Lung microvascular endothelial cell (primary cell): Measurements from ENCODE around the gene LGSN. TPM values are rescaled to one million over a fixed set of nuclear protein-coding genes. Genes with fewer than 3 reads are reported as not detected.
A peak's percentile ranks its signal among the peaks of the same experiment; 100 is the strongest.
"Not testable (repeated sequence)": the region's sequence is repeated elsewhere in the genome, so short reads cannot be mapped to it uniquely, and the experiment has no call there.

ENCODE experiments used
- DNase-seq, 2 donors: peaks; one replicate each; pipeline versions ENCODE4 v3.0.0 to v3.0.0-alpha.2; 2010; ENCODE audit warnings: low read depth in 2 of 2
- total RNA-seq: library from RNA; depleted of rRNA; stranded (reverse); fragments of >200 nt; gene quantifications from 2 replicates; pipeline ENCODE4 v1.2.1, GENCODE V29; 2014

The LGSN gene
- total RNA-seq, 1 donor from 2014 or later, result not detected

DNA sequence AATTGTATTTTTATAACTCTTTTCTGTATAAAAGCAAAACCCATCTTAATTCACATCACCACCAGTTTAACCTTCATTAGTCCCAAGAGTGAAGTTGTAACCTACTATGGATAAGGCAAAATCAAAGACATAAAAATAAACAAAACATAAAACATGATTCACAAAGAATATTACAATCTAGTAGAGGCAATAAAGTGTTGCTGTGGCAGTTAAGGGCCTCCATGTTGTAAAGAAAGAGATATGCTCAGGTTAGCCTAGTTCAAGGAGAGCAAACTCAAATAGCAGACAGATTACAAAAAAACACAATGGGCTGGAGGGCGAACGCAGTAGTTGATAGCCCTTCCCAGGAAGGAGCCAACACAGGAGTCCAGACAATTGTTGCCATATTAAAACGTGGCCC, 13.4 kb downstream of the LGSN start:
- DNase-seq, result no peak

DNA sequence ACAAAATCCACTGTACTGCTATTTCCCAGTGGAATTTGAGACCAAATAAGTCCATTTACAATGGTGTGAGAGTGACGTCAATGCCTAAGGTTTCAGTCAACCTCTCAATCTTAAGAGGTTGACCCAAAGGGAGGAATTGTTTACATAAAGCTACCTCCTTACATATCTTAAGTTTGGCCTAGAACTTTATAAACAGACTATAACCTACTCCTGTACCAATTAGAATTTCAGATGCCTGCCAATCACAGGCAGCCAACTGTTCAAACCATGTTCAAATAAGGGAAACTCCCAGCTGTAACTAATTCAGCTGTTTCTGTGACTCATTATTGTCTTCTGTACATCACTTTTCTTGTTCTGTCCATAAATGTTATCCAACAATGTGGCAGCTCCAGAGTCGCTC, 14.5 kb downstream of the LGSN start:
- no peak for DNase-seq

DNA sequence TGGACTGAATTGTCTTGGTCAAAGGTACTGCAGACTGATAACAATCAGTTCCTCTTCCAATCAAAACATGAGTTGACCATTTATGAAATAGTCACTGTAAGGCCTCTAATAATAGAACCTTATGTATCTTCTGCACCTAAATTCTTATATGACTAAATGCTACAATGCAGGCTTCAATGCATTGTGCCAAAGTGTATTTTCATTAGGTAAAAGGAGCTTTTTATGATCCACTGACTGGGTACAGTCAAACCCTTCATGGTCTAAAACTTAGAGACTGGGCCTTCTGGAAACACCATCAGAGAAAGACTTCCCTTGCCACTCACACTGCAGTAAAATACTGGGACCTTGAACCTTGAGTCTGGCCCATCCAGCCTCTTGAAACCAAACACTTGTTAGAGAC, 16.3 kb downstream of the LGSN start:
- DNase-seq, result no peak

DNA sequence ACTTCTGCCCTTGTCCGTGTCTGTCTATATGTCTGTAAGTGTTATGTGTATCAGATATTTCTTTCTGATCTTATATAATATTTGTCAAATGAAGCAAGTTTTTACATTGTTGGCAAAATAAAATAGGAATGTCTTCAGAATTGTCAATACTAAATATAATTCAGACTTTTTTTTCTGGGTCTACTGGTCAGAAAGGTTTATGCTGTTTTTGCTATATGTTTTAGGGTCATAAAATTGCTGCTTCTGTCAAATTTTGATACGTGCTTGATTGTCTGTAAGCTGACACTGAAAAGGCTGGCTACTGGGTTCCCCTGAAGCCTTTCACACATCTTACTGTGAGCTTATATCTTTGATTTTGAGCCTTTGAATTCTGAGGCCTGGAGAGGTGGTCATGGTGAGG, 20.1 kb downstream of the LGSN start:
- no peak for DNase-seq

DNA sequence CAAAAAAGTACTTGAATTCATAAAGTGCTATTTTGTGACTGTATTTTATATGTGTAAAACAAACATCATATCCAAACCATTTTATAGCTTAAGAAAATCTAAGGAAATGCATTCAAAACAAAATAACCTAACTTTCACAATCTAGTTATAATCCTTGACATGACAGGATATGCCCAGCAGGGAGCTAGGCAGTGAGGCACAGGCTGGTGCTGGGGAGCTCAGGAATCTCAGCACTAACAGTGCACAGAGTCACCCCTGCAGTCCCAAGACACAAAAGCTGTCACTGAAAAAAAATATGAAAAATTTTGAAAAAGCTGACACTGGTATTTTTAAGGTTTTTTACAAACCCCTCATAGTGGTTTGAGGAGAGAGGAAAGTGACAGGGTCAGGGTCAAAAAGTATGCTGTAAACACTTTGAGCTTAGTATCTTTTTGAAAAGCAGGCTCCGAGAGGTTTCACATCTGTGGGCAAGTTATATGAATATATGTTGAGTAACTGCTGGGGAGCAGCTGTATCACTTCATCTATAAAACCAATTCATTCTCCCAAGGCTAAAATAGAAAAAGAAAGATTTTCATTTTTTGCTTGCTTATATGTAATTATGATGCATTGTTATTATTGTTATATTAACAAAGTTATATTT, 24.1 kb downstream of the LGSN start:
- no peak for DNase-seq

DNA sequence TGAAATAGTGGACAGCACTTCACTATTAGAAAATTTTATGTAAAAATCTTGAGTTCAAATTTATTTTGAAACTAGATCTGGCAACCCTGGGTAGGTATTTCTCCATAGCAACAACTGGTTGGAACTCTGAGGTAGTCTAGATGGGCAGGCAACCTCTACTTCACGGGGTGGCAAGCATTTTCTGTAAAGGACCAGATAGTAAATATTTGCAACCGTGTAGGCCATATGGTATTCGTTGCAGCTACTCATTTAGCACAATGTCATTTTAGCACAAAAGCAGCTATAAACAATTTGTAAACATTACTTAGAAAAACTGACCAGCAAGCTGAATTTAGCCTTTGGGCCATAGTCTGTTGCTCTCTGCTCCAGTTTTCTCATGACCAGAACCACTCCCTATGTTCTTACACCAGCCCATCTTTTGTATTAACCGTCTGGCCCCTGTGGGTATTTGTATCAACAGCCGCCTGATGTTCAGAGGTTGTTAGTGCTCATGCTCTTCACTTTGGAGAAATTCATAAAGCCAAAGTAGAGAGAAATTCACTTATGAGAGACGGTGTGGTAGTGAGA, 29.2 kb downstream of the LGSN start:
- DNase-seq, result no peak

DNA sequence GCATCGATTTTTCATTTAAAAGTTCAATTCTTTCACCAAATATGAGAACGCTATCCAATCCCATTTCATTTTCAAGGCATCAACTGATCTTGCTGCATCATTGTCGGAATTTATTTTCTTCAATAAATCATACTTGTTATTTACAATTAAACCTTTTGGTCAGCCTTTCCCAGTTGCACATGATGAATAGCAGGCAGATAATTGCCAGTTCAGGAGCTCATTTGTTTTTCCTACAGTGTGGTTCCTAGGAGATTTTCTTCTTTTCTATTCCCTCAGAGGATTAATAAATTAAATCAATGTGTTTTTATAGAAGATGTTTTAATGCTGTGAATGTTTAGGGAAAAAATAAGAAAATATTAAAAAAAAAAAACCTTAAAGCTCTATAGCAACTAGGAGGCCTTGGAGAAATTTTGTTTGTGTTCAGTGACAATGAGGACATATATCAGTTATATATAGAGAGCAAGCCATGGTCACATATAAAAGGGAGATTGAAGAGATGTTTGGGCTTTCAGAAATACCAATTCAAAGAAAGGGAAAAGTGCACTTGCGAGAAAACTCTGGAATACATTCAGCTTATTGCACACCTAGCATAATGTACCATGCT, 30.4 kb downstream of the LGSN start:
- DNase-seq, result no peak

DNA sequence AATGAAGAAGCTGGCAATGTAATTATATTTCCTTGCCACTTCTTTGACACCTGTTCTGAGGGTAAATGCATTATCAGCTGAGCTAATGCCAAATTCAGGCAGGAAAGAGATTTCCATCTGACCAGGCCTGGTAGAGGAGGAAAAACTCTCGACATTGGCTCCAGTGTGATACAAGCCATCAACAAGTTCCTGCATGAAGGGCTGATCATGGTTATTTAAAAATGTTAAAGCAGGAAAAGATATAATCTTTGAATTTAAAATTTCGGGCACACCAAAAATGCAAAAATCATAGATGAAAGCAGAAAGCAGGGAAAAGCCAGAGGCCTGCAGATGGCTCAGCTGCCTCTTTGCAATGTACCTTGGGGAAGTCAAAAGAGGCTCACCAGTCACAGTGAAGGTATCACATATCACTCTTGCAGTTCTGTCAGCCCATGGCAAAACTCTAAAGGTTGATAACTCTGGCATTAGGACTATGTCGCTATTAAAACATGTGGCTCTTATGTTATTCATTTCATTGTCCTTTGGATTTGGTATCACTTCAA, 39.1 kb downstream of the LGSN start:
- DNase-seq, result no peak

DNA sequence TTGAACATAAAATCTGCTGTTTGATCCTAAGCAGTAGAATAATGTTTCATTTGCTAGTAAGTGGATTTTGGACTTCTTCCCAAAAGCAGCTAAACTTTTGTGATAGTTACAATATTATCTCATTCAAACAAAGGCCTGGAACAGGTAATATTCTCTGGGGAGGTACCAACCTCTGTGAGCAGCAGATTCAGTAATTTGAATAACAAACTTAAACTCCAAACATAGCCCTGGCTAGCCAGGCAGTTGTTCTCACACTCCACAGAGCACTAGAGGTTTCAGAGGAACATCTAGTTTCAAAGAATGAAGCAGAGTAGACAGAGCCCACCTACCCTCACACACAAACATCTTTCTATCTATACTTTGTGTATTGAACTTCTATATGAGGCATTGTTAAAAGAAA, 40.9 kb downstream of the LGSN start:
- no peak for DNase-seq

DNA sequence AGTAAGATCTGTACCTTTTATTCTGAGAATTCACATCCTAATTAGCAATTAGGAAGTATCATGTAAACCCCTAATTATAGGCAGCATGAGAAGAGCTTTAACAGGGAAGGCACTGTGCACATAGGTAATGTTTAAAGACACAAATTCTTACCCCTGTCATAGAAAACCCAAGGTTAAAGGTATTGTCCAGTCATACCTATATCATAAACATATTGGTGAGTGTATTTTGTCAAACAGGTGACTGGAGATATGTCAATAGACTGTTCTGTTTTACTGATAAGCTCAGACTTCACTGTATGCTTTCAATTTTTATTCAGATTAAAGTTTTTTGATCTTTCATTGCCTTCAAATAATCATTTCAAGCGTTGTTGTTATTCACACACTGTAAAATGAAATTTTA, 43.8 kb downstream of the LGSN start:
- no peak for DNase-seq

DNA sequence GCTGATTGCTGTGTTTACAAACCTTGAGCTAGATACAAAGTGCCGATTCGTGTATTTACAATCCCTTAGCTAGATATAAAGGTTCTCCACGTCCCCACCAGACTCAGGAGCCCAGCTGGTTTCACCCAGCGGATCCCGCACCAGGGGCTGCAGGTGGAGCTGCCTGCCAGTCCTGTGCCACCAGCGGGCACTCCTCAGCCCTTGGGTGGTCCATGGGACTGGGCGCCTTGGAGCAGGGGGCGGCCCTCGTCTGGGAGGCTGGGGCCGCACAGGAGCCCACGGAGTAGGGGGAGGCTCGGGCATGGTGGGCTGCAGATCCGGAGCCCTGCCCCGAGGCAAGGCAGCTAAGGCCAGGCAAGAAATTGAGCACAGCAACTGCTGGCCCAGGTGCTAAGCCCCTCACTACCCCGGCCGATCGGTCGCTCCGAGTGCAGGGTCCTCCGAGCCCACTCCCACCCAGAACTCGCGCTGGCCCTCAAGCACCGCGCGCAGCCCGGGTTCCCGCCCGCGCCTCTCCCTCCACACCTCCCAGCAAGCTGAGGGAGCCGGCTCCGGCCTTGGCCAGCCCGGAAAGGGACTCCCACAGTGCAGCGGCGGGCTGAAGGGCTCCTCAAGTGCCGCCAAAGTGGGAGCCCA, 44.9 kb downstream of the LGSN start:
- not testable (repeated sequence) for DNase-seq

DNA sequence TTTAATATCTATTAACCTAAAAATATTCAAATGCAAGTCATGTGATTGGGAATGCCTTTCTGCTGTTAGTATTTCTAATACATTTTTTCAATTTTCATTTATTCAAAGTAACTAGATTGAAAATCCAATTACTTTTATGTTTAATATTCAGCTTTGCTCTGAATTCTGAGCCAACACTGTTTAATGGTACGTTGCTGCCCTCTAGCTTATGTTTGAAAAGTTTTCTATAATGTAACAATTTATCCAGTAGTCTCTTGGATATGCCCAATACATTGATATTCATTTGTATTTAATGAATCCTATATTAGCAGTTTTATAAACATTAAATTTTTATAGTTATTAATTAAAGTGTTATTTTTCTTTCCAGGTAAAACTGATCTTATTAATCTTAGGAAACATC, 47.4 kb downstream of the LGSN start:
- peak; percentile 26 to 58 for DNase-seq

DNA sequence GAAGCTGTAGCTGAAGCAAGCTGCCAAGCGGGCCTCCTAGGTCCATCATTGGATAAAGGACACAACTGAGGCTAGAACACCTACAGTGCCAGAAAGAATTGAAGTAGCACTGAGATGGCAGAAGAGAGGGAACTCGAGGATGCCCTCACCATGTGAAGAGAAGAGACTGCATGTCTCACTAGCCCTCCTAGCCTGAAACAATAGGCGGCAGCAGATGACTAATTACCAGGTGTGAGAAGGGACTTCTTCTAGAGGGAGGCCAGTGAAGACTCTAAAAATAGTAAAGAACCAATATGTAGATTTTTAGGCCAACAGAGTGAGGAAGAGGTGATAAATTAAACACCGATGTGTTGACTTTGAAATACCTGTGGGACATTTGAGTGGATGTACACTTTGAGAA, 50.3 kb downstream of the LGSN start:
- no peak for DNase-seq

DNA sequence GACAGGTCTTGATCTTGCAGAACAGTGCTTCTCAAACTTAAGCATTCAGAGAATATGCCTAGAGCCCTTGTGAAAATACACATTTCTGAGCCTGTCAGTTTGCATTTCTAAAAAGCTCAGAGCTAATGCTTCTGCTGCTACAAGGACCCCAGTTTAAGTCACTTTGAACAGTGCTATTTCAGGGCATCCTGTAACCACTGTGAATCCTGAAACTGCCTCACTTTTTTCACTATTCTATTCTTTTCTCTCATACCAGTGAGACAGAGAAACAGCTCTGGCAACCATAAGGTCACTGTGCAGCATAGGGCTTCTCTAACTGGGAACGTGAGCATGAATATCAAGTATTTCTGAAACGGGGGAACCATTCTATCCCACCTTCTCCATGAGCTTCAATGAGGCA, 51.2 kb downstream of the LGSN start:
- DNase-seq, result no peak

DNA sequence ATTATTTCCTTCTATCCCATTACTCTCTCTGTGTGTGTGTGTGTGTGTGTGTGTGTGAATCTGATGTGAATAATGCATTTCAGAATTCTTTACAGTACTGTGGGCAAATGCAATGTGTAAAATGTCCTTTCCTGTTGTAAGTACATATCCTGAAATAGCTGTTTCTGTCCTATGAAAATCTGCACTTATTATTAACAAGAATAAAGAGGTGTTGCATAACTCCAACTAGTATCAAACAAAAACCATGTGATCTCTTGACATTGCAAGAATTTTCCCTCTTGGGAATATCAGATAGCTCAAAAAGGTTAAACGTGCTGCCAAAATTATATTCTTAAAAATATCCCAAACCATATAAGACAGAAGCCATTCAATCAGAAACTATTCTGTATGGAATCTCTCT, 52.0 kb downstream of the LGSN start:
- DNase-seq, result no peak

DNA sequence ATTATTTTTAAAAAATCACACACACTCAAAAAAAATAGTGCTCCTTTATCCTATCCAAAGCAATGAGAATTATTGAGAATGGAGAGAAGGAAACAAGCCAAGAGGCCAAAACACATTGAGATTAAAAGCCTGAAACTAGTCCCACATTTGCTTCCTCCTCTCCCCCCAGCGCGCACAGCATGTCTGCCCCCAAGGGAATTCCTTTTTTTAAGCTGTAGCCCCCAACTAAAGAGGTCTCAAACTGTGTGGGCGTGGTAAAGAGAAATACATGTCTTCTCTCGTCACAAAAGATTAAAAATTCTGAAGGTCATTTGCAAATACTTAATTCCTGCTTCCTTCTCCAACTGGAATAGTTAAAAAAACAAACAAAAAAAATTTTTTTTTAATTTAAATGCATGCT, 52.7 kb downstream of the LGSN start:
- DNase-seq, result no peak

DNA sequence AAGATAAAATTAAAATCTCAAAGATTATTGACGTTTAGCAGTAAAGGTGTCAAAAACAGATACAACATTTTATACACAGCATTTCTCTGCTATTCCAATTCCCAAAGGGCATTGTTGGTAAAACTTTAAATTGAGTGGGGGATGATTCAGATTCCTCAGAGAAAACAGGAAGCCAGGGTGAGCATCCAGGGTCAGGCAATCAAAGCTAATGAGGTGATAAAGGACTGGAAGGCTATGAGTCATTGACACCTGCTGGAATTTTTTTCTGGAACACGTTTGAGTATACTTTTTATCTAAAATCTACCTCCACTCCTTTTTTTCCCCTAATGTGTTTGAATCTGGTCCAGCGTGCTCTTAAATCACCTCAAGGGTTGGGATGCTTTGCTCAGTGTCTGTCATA, 56.3 kb downstream of the LGSN start:
- no peak for DNase-seq

DNA sequence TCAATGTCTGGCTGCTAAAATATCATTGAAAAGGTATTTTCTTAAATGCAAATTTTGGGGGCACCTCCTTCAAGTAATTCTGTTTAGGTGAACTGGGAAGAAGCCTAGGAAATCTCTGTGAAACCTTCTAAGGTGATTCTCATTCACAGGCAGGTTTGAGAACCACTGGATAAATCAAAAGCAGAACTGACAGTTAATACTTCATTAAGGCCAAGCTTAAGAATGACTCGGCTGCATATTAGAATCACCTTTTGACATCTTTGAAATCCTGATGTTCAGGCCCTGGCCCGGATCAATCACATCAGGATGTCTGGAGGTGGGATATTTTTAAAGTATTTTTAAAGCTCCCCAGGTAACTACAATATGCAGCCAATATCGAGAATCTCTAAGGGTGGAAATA, 58.0 kb downstream of the LGSN start:
- DNase-seq, result no peak

DNA sequence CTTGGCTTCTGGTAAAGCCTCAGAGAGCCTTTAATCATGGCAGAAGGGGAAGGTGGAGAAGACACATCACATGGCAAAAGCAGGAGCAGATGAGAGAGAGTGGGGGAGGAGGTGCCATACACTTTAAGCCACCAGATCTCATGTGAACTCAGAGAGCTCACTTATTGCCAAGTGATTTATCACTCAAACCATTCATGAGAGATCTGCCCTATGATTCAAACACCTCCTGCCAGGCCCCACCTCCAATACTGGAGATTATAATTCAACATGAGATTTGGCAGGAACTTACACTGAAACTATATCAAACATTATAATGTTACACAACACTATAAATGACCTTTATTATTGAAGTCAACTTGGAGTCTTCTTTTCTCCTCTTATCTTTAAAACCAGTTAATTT, 60.6 kb downstream of the LGSN start:
- DNase-seq, result no peak

DNA sequence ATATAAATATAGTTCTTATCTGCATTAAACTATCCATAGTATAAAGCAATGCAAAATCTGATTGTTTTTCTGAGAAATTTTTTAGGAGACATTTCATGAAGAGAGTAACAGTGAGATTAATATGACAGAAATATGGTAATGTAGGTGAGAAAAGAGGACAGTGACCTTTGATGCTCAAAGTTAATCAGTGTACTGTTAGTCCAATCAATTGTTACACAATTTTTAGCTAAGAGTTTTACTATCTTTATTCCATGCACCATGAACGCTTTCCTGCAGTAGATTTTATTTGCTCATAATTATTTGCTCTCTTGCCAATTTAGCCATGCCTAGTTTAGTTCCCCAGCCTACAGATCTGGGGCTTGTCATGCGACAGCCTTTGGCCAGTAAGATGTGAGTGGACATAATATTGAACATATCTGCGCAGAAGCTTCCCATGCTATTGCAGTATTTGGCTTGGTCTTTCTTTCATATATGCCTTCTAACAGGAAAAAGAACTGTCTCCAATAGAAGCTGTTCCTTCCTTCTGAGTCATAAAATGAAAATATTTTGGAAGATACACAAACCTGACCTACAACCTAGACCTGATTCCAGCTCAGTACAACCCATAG, 69.8 kb downstream of the LGSN start:
- no peak for DNase-seq

DNA sequence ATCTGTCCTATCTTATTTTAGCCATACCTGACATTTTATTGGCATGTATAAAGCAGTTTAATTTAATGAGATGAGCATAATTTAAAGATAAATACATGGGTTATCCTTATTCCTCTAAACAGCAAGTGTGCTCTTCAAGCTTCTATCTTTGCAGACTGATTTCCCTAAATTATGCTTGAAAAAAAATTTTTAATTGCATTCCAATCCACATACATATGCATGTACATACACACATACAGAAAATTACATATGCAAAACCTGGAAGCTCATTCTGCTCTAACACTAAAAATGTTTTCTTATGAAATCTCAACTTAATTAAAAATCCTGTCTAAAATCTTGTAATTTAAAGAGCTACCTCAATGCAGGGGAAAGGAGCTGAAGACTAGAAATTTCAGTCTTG, 73.2 kb downstream of the LGSN start:
- DNase-seq, result no peak

DNA sequence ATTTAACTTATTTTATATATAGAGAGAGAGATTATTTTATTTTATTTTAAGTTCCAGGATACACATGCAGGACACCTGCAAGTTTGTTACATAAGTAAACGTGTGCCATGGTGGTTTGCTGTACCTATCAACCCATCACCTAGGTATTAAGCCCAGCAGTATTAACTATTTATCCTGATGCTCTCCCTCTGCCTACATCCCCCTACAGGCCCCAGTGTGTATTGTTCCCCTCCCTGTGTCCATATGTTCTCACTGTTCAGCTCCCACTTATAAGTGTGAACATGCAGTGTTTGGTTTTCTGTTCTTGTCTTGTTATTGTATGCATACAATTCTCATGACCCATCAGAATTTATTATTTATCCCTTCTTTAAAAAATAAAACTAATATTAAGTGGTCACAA, 73.9 kb downstream of the LGSN start:
- DNase-seq, result no peak
